OCI-LY1 (cell line): ENCODE data around the gene HMGXB3.

Source experiments
- H2AFZ ChIP-seq: fragments of 200-600 bp; sonication (generic), shearing (Covaris generic); 2 replicates; pipeline ENCODE4 v1.6.0; 2014; ENCODE audit warnings: antibody characterized with exemption, mild to moderate bottlenecking, low read length
- H3F3A ChIP-seq: fragments of 200-600 bp; sonication (generic), shearing (Covaris generic); 2 replicates; pipeline ENCODE4 v1.6.0; 2014; ENCODE audit warnings: mild to moderate bottlenecking, antibody characterized with exemption, low read length, moderate library complexity; ENCODE audit not compliant: insufficient read depth
- H3K27ac ChIP-seq: fragments of 200-600 bp; sonication (generic); 2 replicates; pipeline ENCODE4 v1.5.1; 2014; ENCODE audit warnings: low read length, mixed run types, mild to moderate bottlenecking, low read depth; ENCODE audit not compliant: poor library complexity, severe bottlenecking
- H3K27me3 ChIP-seq: fragments of 200-600 bp; sonication (generic); 2 replicates; pipeline ENCODE4 v1.6.0; 2014; ENCODE audit warnings: antibody characterized with exemption, mild to moderate bottlenecking, low read length, moderate library complexity; ENCODE audit not compliant: insufficient read depth
- H3K36me3 ChIP-seq: fragments of 200-600 bp; sonication (generic); 2 replicates; pipeline ENCODE4 v1.6.1; 2014; ENCODE audit warnings: mild to moderate bottlenecking, antibody characterized with exemption, low read length, moderate library complexity, mixed read lengths; ENCODE audit not compliant: insufficient read depth
- H3K4me1 ChIP-seq: fragments of 200-600 bp; sonication (generic); 2 replicates; pipeline ENCODE4 v1.5.1; 2014; ENCODE audit warnings: mild to moderate bottlenecking, low read length, moderate library complexity; ENCODE audit not compliant: insufficient read depth, severe bottlenecking
- H3K4me2 ChIP-seq: fragments of 200-600 bp; sonication (generic), shearing (Covaris generic); 2 replicates; pipeline ENCODE4 v1.6.1; 2014; ENCODE audit warnings: low read length
- H3K4me3 ChIP-seq: fragments of 200-600 bp; sonication (generic); 2 replicates; pipeline ENCODE4 v1.5.1; 2014; ENCODE audit warnings: low read length, low read depth, mild to moderate bottlenecking, mixed read lengths; ENCODE audit not compliant: poor library complexity, severe bottlenecking
- H3K79me2 ChIP-seq: fragments of 200-600 bp; shearing (Covaris generic); 2 replicates; pipeline ENCODE4 v1.6.1; 2016; ENCODE audit warnings: mixed run types, low read length, mixed read lengths; ENCODE audit not compliant: insufficient read depth
- H3K9ac ChIP-seq: fragments of 200-600 bp; sonication (generic), shearing (Covaris generic); 2 replicates; pipeline ENCODE4 v1.6.1; 2014; ENCODE audit warnings: mild to moderate bottlenecking, low read length, mixed read lengths
- H3K9me2 ChIP-seq: fragments of 200-600 bp; sonication (generic), shearing (Covaris generic); 2 replicates; pipeline ENCODE4 v1.6.1; 2014; ENCODE audit warnings: low read depth, mild to moderate bottlenecking, low read length, mixed read lengths
- H3K9me3 ChIP-seq: fragments of 200-600 bp; shearing (Covaris generic); 2 replicates; pipeline ENCODE4 v1.6.1; 2014; ENCODE audit warnings: low read length, mixed read lengths
- H4K20me1 ChIP-seq: fragments of 200-600 bp; sonication (generic), shearing (Covaris generic); 2 replicates; pipeline ENCODE4 v1.6.0; 2016; ENCODE audit warnings: mild to moderate bottlenecking, low read length; ENCODE audit not compliant: insufficient read depth
- CTCF ChIP-seq: fragments of 200-600 bp; sonication (generic), shearing (Covaris generic); IDR thresholded peaks from 2 replicates; pipeline ENCODE4 v1.5.1; 2017; ENCODE audit warnings: mild to moderate bottlenecking, antibody characterized with exemption, low read length, moderate library complexity, mixed read lengths
- EZH2 ChIP-seq: fragments of 200-600 bp; sonication (generic), shearing (Covaris generic); IDR thresholded peaks from 2 replicates; pipeline ENCODE4 v1.8.0; 2017; ENCODE audit warnings: borderline replicate concordance, mixed run types, mild to moderate bottlenecking, antibody characterized with exemption, low read length, moderate library complexity, mixed read lengths

HMGXB3 gene

GRCh38 chr5:150064681-150065220 is 64.2 kb downstream of the HMGXB3 start:
- Histone ChIP-seq H3K79me2 (no peaks in the 10 kb centered on the region), H3K9me2 (no peaks in the 10 kb centered on the region), H4K20me1 (no peaks in the 10 kb centered on the region), H3K4me1 (no peaks in the 10 kb centered on the region), H3F3A (no peaks in the 10 kb centered on the region), H3K9ac (no peak overlapping the region), H3K36me3 (no peaks in the 10 kb centered on the region), H3K4me2 (no peak overlapping the region), H3K9me3 (no peaks in the 10 kb centered on the region), H2AFZ (no peak overlapping the region), H3K27me3 (peaks cover 9% of the 10 kb centered on the region; the same call in 1 of the 2 replicates), H3K4me3 (no peak overlapping the region), H3K27ac (no peak overlapping the region)
- TF ChIP-seq CTCF (no peak), EZH2 (no peak)

- Histone ChIP-seq H3K79me2 (no peaks in the 10 kb centered on the region), H3K9me3 (no peaks in the 10 kb centered on the region), H3K4me1 (no peaks in the 10 kb centered on the region), H3K4me2 (no peak overlapping the region), H3K27ac (no peak overlapping the region), H3K36me3 (no peaks in the 10 kb centered on the region), H3K4me3 (no peak overlapping the region), H3K9ac (no peak overlapping the region), H4K20me1 (no peaks in the 10 kb centered on the region), H3K9me2 (no peaks in the 10 kb centered on the region), H3F3A (no peaks in the 10 kb centered on the region), H2AFZ (no peak overlapping the region), H3K27me3 (peaks cover 9% of the 10 kb centered on the region; the same call in 1 of the 2 replicates)
- TF ChIP-seq CTCF = no peak
- TF ChIP-seq EZH2 = no peak
These were observed 64.8 kb downstream of the HMGXB3 start for GRCh38 chr5:150065346-150065745.

- no peaks in the 10 kb centered on the region for H4K20me1 ChIP-seq
- H3F3A ChIP-seq = no peaks in the 10 kb centered on the region
- no peaks in the 10 kb centered on the region for H3K9me2 ChIP-seq
- no peak overlapping the region for H3K4me3 ChIP-seq
- no peak overlapping the region for H3K9ac ChIP-seq
- no peak overlapping the region for H3K27ac ChIP-seq
- H3K4me1 ChIP-seq = no peaks in the 10 kb centered on the region
- H3K9me3 ChIP-seq = no peaks in the 10 kb centered on the region
- no peaks in the 10 kb centered on the region for H3K79me2 ChIP-seq
- TF ChIP-seq CTCF = no peak
- no peak for TF ChIP-seq EZH2
- H2AFZ ChIP-seq = no peak overlapping the region
- no peaks in the 10 kb centered on the region for H3K36me3 ChIP-seq
- peaks cover 9% of the 10 kb centered on the region; the same call in 1 of the 2 replicates for H3K27me3 ChIP-seq
- H3K4me2 ChIP-seq = no peak overlapping the region
These were observed 65.3 kb downstream of the HMGXB3 start for GRCh38 chr5:150065886-150066285.
